A673 (cell line): Measurements from ENCODE around the gene PELI3. TPM values are rescaled to one million over a fixed set of nuclear protein-coding genes. Genes with fewer than 3 reads are reported as not detected.
"Not testable (repeated sequence)": the region's sequence is repeated elsewhere in the genome, so short reads cannot be mapped to it uniquely, and the experiment has no call there.

Experiments
- BruUV-seq: library from RNA; stranded (reverse); fragments of 400-500 nt; replicated peaks from 2 replicates; lab custom pipeline; 2021; lab: Mats Ljungman, UMichigan
- CTCF ChIA-PET: fragments of 300-600 bp; sonication (Branson Sonifier 250); formaldehyde crosslinking; loops from one replicate; lab custom pipeline; 2022; ENCODE audit warnings: antibody characterized with exemption; lab: Charles Lee
- POLR2A ChIA-PET: fragments of 300-600 bp; sonication (Branson Sonifier 250); formaldehyde crosslinking; loops from one replicate; lab custom pipeline; 2022; ENCODE audit warnings: antibody characterized with exemption; ENCODE audit not compliant: low non-redundant PET; lab: Charles Lee
- DNase-seq: peaks from one replicate; pipeline ENCODE4 v3.0.0-alpha.2; 2015; ENCODE audit warnings: low spot score
- H3K27ac ChIP-seq: fragments of 200-600 bp; sonication (generic); 2 replicates; pipeline ENCODE4 v1.5.1; 2016; ENCODE audit warnings: mixed run types, low read depth, mild to moderate bottlenecking, mixed read lengths, antibody characterized with exemption, low read length; ENCODE audit not compliant: poor library complexity, severe bottlenecking
- H3K27me3 ChIP-seq: fragments of 200-600 bp; sonication (generic); replicated peaks from 2 replicates; pipeline ENCODE4 v1.6.1; 2017; ENCODE audit warnings: mixed run types, low read depth, mild to moderate bottlenecking, mixed read lengths, antibody characterized with exemption, low read length; ENCODE audit not compliant: insufficient read depth, poor library complexity
- H3K36me3 ChIP-seq: fragments of 200-600 bp; sonication (generic); 2 replicates; pipeline ENCODE4 v1.6.1; 2016; ENCODE audit warnings: mixed run types, mild to moderate bottlenecking, mixed read lengths, antibody characterized with exemption, low read length; ENCODE audit not compliant: insufficient read depth, poor library complexity, severe bottlenecking
- H3K4me1 ChIP-seq: fragments of 200-600 bp; sonication (generic); 2 replicates; pipeline ENCODE4 v1.6.1; 2017; ENCODE audit warnings: mixed run types, mild to moderate bottlenecking, mixed read lengths, antibody characterized with exemption, low read length; ENCODE audit not compliant: insufficient read depth, poor library complexity, severe bottlenecking
- H3K4me3 ChIP-seq: fragments of 200-600 bp; sonication (generic); 2 replicates; pipeline ENCODE4 v1.5.1; 2016; ENCODE audit warnings: low read depth, mixed run types, mild to moderate bottlenecking, mixed read lengths, low read length; ENCODE audit not compliant: poor library complexity, severe bottlenecking
- H3K9me3 ChIP-seq: fragments of 200-600 bp; sonication (generic); 2 replicates; pipeline ENCODE4 v1.6.1; 2016; ENCODE audit warnings: mixed run types, low read depth, mild to moderate bottlenecking, mixed read lengths, antibody characterized with exemption, low read length; ENCODE audit not compliant: poor library complexity, severe bottlenecking
- EZH2 ChIP-seq: fragments of 200-600 bp; sonication (generic); IDR thresholded peaks from 2 replicates; pipeline ENCODE4 v1.6.1; 2017; ENCODE audit warnings: borderline replicate concordance, low read depth, mild to moderate bottlenecking, mixed read lengths, antibody characterized with exemption, low read length; ENCODE audit not compliant: poor library complexity, severe bottlenecking
- intact Hi-C: fragments of 100-400 bp; cut with micrococcal nuclease; formaldehyde crosslinking; loops from one replicate; pipeline ENCODE4 v1.10.0; 2022; ENCODE audit not compliant: unreplicated experiment
- total RNA-seq: library from RNA; stranded (reverse); gene quantifications from 2 replicates; pipeline ENCODE4 v1.2.3, GENCODE V29; 2021
- TF ChIP-seq, protein P1 (sequence below): fragments of 300-800, 200-600 bp; sonication (generic); conservative IDR thresholded peaks from 2 replicates; pipeline ENCODE4 v1.5.1; 2017; ENCODE audit warnings: low read depth, mild to moderate bottlenecking, antibody characterized with exemption, low read length, moderate library complexity, mixed read lengths

Gene PELI3
- total RNA-seq, 1 experiment from 2014 or later = 15.4 TPM

DNA sequence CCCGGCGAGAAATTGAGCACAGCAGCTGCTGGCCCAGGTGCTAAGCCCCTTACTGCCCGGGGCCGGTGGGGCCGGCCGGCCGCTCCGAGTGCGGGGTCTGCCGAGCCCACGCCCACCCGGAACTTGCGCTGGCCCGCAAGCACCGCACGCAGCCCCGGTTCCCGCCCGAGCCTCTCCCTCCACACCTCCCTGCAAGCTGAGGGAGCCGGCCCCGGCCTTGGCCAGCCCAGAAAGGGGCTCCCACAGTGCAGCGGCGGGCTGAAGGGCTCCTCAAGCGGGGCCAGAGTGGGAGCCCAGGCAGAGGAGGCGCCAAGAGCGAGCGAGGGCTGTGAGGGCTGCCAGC, 25.8 kb upstream of the PELI3 start:
- peaks cover 15% of the 10 kb centered on the region for H3K36me3 ChIP-seq
- CTCF ChIA-PET, H3K27ac ChIP-seq, POLR2A ChIA-PET, H3K27me3 ChIP-seq, DNase-seq, H3K4me3 ChIP-seq, H3K9me3 ChIP-seq, BruUV-seq, H3K4me1 ChIP-seq, intact Hi-C loops: not testable (repeated sequence)

DNA sequence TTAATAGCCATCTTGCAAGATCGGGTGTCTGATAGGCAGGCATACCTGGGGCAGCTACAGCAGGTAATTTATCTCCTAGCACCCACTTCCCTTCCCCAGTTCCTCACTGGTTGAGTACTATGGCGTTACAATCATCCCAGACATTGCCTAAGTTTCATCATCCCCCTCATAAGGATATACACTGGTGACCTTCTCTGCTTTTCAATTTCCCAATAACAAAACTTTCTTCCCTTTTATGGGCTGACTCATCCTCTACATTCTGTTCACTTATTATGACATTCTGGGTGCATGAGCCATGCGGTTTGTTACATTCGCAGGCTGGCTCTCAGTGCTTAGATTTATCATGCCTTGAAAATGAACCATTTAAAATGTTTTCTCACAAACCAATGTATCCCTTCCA, 23.1 kb upstream of the PELI3 start:
- no peak for TF ChIP-seq EZH2
- H3K4me3 ChIP-seq = no peak overlapping the region
- POLR2A ChIA-PET = no interaction called here

DNA sequence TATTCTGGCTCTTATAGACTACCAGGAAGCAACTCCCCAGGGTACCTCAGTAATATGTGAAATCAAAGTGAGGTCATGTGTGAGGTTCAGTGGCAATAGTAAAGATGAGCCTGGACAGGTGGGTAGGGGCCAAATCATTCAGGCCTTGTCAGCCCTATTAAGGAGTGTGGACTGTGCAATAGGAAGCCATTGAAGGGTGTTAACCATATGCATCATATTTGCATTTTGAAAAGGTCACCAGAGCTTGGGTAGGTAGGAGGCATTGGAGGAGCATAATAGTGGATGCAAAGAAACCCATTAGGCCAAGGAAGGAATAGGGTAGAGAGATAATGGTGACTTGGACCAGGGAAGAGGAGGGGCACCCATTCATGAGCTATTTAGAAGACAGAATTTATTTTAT, 19.7 kb upstream of the PELI3 start:
- no peaks in the 10 kb centered on the region for H3K36me3 ChIP-seq
- CTCF ChIA-PET = interaction anchor here (0.6 kb wide), 1 partner anchor 87 kb away, joined by 5 read pairs; no protein-coding TSS in a partner anchor
- H3K4me1 ChIP-seq = no peaks in the 10 kb centered on the region
- H3K4me3 ChIP-seq = no peak overlapping the region
- peaks cover 26% of the 10 kb centered on the region for H3K27me3 ChIP-seq
- no peak for DNase-seq
- no TSS peak for BruUV-seq
- no peak overlapping the region for H3K27ac ChIP-seq
- H3K9me3 ChIP-seq = peaks cover 5% of the 10 kb centered on the region
- intact Hi-C loops = no loop called here
- TF ChIP-seq EZH2 = no peak
- TF ChIP-seq, protein P1, sequence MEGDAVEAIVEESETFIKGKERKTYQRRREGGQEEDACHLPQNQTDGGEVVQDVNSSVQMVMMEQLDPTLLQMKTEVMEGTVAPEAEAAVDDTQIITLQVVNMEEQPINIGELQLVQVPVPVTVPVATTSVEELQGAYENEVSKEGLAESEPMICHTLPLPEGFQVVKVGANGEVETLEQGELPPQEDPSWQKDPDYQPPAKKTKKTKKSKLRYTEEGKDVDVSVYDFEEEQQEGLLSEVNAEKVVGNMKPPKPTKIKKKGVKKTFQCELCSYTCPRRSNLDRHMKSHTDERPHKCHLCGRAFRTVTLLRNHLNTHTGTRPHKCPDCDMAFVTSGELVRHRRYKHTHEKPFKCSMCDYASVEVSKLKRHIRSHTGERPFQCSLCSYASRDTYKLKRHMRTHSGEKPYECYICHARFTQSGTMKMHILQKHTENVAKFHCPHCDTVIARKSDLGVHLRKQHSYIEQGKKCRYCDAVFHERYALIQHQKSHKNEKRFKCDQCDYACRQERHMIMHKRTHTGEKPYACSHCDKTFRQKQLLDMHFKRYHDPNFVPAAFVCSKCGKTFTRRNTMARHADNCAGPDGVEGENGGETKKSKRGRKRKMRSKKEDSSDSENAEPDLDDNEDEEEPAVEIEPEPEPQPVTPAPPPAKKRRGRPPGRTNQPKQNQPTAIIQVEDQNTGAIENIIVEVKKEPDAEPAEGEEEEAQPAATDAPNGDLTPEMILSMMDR = no peak
- POLR2A ChIA-PET = no interaction called here

More for the DNA sequence above, 23.1 kb upstream of the PELI3 start:
- intact Hi-C loops = no loop called here
- CTCF ChIA-PET = no interaction called here
- no peak overlapping the region for H3K27ac ChIP-seq
- no peaks in the 10 kb centered on the region for H3K36me3 ChIP-seq
- H3K27me3 ChIP-seq = peaks cover 11% of the 10 kb centered on the region
- H3K9me3 ChIP-seq = peaks cover 5% of the 10 kb centered on the region
- H3K4me1 ChIP-seq = no peaks in the 10 kb centered on the region
- DNase-seq = no peak
- BruUV-seq = no TSS peak

DNA sequence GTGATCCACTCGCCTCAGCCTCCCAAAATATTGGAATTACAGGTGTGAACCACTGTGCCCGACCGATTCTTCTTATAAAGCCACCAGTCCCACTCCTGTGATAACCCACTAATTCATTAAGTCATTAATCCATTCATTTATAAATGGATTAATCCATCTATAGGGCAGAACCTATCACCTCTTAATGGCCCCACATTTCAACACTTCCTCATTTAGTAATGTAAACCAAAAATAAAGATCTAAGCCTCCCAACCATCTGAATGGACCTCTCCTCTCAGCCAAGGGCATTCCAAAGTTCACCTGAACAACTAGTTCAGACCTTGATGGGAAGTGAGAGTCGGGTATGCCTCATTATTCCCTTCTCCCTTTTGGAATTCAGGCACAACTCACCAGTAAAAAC, 18.2 kb upstream of the PELI3 start:
- Histone ChIP-seq H3K27me3 (peaks cover 26% of the 10 kb centered on the region), H3K4me3 (no peak overlapping the region), H3K4me1 (no peaks in the 10 kb centered on the region), H3K36me3 (no peaks in the 10 kb centered on the region), H3K9me3 (peaks cover under 1% of the 10 kb centered on the region), H3K27ac (no peak overlapping the region)
- DNase-seq = no peak
- intact Hi-C loops = no loop called here
- POLR2A ChIA-PET = no interaction called here
- TF ChIP-seq EZH2 = no peak
- TF ChIP-seq, protein P1 = no peak
- BruUV-seq = no TSS peak
- CTCF ChIA-PET = no interaction called here
